ENCODE measurements around the gene LENG9. TPM values are rescaled to one million over a fixed set of nuclear protein-coding genes. Genes with fewer than 3 reads are reported as not detected.

LENG9 gene
- total RNA-seq, 2 experiments from 2014 or later, result 4.3 to 5.5 TPM

DNA sequence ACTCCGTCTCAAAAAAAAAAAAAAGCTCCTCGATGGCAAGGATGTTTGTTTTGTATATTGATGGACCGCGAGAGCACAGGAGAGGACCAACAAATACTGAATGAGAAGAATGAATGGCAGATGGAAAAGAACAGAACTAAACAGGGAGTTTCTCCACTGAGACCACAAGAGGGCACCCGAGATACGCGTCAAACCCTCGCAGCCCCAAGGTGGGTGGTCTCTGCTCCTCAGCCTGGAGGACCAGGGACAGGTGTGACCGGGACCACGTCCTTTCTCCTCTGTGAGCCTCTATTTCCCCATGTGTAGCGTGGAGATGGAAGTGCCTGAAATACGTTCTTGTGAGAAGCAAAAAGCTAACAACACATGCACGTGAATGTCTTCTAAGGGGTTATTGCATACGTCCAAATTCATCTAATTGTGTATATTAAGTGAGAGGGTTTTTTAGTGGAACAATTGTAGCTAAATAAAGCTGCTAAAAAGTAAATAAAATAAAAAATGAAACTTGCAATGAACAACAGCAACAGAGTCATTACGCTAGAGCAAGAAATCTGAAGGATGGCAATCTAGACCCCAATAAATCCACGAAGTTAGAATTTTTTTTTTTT lies 17.9 kb upstream of the LENG9 start:
- Mint-ChIP-seq H3K27ac (no peak overlapping the region), H3K4me1 (ENCODE audit: low read depth) (peaks cover 4% of the 10 kb centered on the region), H3K27me3 (peaks cover 25% of the 10 kb centered on the region), H3K4me3 (no peak overlapping the region), H3K9me3 (no peaks in the 10 kb centered on the region), H3K36me3 (ENCODE audit: low read depth) (no peaks in the 10 kb centered on the region)
- DNase-seq, result peak; percentile 49
- ChIA-PET POLR2A (no interaction called here), CTCF (interaction anchor here (0.7 to 6.6 kb wide), 18 partner anchors 9 to 202 kb away, joined by 3 to 66 read pairs (median 4); no protein-coding TSS in a partner anchor)
- intact Hi-C loops (cut with micrococcal nuclease), result no loop called here
- peak; percentile 58 for ATAC-seq
- TF ChIP-seq, protein P1, sequence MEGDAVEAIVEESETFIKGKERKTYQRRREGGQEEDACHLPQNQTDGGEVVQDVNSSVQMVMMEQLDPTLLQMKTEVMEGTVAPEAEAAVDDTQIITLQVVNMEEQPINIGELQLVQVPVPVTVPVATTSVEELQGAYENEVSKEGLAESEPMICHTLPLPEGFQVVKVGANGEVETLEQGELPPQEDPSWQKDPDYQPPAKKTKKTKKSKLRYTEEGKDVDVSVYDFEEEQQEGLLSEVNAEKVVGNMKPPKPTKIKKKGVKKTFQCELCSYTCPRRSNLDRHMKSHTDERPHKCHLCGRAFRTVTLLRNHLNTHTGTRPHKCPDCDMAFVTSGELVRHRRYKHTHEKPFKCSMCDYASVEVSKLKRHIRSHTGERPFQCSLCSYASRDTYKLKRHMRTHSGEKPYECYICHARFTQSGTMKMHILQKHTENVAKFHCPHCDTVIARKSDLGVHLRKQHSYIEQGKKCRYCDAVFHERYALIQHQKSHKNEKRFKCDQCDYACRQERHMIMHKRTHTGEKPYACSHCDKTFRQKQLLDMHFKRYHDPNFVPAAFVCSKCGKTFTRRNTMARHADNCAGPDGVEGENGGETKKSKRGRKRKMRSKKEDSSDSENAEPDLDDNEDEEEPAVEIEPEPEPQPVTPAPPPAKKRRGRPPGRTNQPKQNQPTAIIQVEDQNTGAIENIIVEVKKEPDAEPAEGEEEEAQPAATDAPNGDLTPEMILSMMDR (IDR thresholded peaks at IDR 0.05), result peak; percentile 92

DNA sequence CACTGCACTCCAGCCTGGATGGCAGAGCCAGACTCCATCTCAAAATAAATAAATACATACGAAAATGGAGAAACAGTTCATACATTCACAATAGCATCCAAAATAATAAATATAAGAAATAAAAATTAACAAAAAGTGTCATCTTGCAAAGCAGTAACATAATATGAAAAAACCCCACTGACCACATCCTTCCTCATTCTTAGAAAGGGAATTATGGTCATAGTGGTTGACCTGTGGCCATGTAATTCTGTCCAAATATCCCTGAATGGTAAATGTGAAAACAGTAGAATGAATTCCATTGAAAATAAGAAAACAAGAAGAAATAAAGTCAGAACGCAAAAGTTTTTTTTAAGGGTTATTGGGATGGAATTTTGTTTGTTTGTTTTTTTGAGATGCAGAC lies 16.5 kb upstream of the LENG9 start:
- TF ChIP-seq, protein P1 (IDR thresholded peaks at IDR 0.05), result no peak
- no peak overlapping the region for H3K27ac Mint-ChIP-seq
- ChIA-PET CTCF (interaction anchor here (1.0 to 6.6 kb wide), 12 partner anchors 10 to 203 kb away, joined by 3 to 66 read pairs (median 6); no protein-coding TSS in a partner anchor), POLR2A (no interaction called here)
- no peaks in the 10 kb centered on the region for H3K36me3 Mint-ChIP-seq (ENCODE audit: low read depth)
- peaks cover 24% of the 10 kb centered on the region for H3K27me3 Mint-ChIP-seq
- H3K4me1 Mint-ChIP-seq (ENCODE audit: low read depth), result peaks cover 4% of the 10 kb centered on the region
- intact Hi-C loops (cut with micrococcal nuclease), result no loop called here
- DNase-seq (no peak), ATAC-seq (no peak)
- no peak overlapping the region for H3K4me3 Mint-ChIP-seq
- no peaks in the 10 kb centered on the region for H3K9me3 Mint-ChIP-seq

DNA sequence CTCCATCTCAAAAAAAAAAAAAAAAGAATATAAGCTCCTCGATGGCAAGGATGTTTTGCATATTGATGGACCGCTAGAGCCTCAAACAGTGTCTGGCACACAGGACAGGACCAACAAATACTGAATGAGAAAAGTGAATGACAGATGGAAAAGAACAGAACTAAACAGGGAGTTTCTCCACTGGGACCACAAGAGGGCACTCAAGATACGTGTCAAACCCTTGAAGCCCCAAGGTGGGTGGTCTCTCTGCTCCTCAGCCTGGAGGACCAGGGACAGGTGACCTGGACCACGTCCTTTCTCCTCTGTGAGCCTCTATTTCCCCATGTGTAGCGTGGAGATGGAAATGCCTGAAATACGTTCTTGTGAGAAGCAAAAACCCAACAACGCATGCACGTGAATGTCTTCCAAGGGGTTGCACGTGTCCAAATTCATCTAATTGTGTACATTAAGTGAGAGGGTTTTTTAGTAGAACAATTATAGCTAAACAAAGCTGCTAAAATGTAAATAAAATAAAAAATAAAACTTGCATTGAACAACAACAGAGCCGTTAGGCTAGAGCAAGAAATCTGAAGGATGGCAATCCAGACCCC lies 15.2 kb upstream of the LENG9 start:
- DNase-seq (peak; percentile 49), ATAC-seq (peak; percentile 68)
- CTCF ChIA-PET, result interaction anchor here (0.7 to 6.6 kb wide), 15 partner anchors 9 to 201 kb away, joined by 3 to 66 read pairs (median 4); no protein-coding TSS in a partner anchor
- Mint-ChIP-seq H3K36me3 (ENCODE audit: low read depth) (no peaks in the 10 kb centered on the region), H3K4me1 (ENCODE audit: low read depth) (peaks cover 4% of the 10 kb centered on the region), H3K27ac (no peak overlapping the region), H3K4me3 (no peak overlapping the region), H3K9me3 (no peaks in the 10 kb centered on the region), H3K27me3 (peaks cover 18% of the 10 kb centered on the region)
- TF ChIP-seq, protein P1 (IDR thresholded peaks at IDR 0.05), result peak; percentile 75
- POLR2A ChIA-PET, result no interaction called here
- intact Hi-C loops (cut with micrococcal nuclease), result loop anchor here (5.0 kb wide), 1 partner anchor 194 kb away; no protein-coding TSS in a partner anchor

DNA sequence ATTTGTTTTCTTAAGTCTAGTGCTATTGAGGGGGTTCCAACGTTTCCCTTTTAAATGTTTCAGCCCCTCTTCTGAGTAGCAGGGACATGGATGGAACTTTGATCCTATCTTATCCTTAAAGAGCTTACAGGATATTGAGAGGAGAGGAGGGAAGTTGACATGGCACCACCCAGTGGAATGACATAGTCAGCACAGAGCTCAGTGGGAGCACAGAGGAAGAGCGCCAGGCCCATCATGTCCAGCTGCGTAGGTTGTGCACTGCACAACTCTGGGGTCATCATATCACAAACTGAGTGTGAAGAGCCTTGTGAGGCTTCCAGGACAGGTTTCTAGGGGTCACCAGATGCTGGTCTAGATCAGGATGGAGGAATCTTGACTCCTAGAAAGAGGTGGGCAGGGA lies 14.1 kb upstream of the LENG9 start:
- H3K4me1 Mint-ChIP-seq (ENCODE audit: low read depth), result peaks cover 11% of the 10 kb centered on the region
- no peaks in the 10 kb centered on the region for H3K9me3 Mint-ChIP-seq
- no peaks in the 10 kb centered on the region for H3K36me3 Mint-ChIP-seq (ENCODE audit: low read depth)
- no peak overlapping the region for H3K4me3 Mint-ChIP-seq
- intact Hi-C loops (cut with micrococcal nuclease), result loop anchor here (5.0 kb wide), 1 partner anchor 195 kb away; no protein-coding TSS in a partner anchor
- H3K27ac Mint-ChIP-seq, result no peak overlapping the region
- peaks cover 22% of the 10 kb centered on the region for H3K27me3 Mint-ChIP-seq
- DNase-seq, result no peak
- ChIA-PET POLR2A (no interaction called here), CTCF (interaction anchor here (1.3 to 6.6 kb wide), 4 partner anchors 174 to 203 kb away, joined by 3 to 66 read pairs (median 4); no protein-coding TSS in a partner anchor)
- TF ChIP-seq, protein P1 (IDR thresholded peaks at IDR 0.05), result no peak
- ATAC-seq, result no peak

DNA sequence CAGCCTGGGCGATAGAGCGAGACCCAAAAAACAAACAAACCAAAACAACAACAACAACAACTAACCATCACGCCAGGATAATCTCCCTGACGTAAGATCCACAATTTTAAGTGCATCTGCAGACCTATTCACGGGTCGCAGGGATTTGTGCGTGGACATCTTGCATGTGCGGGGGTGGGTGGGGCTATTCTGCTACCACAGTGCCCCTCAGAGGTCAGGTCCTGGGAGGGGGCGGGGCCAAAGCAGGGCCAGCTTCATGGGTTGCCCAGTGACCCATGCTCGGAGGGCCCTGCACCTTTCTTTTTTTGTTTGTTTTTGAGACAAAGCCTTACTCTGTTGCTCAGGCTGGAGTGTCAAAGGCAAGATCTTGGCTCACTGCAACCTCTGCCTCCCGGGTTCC lies 12.1 kb upstream of the LENG9 start:
- TF ChIP-seq, protein P1 (IDR thresholded peaks at IDR 0.05), result no peak
- no peaks in the 10 kb centered on the region for H3K36me3 Mint-ChIP-seq (ENCODE audit: low read depth)
- peaks cover 20% of the 10 kb centered on the region for H3K27me3 Mint-ChIP-seq
- no peak for ATAC-seq
- no peak for DNase-seq
- POLR2A ChIA-PET, result no interaction called here
- H3K9me3 Mint-ChIP-seq, result no peaks in the 10 kb centered on the region
- intact Hi-C loops (cut with micrococcal nuclease), result loop anchor here (5.0 kb wide), 1 partner anchor 197 kb away; no protein-coding TSS in a partner anchor
- CTCF ChIA-PET, result no interaction called here
- no peak overlapping the region for H3K27ac Mint-ChIP-seq
- no peak overlapping the region for H3K4me3 Mint-ChIP-seq
- peaks cover 12% of the 10 kb centered on the region for H3K4me1 Mint-ChIP-seq (ENCODE audit: low read depth)

Data from activated CD8-positive, alpha-beta T cell treated with anti-CD3 and anti-CD28 coated beads for 36 hours (primary cell).